Measurements from ENCODE around the gene COQ9. TPM values are rescaled to one million over a fixed set of nuclear protein-coding genes. Genes with fewer than 3 reads are reported as not detected.
A peak's percentile ranks its signal among the peaks of the same experiment; 100 is the strongest.
"Not testable (repeated sequence)": the region's sequence is repeated elsewhere in the genome, so short reads cannot be mapped to it uniquely, and the experiment has no call there.

COQ9 gene
- total RNA-seq, 1 experiment from 2014 or later, result 62.7 TPM

DNA sequence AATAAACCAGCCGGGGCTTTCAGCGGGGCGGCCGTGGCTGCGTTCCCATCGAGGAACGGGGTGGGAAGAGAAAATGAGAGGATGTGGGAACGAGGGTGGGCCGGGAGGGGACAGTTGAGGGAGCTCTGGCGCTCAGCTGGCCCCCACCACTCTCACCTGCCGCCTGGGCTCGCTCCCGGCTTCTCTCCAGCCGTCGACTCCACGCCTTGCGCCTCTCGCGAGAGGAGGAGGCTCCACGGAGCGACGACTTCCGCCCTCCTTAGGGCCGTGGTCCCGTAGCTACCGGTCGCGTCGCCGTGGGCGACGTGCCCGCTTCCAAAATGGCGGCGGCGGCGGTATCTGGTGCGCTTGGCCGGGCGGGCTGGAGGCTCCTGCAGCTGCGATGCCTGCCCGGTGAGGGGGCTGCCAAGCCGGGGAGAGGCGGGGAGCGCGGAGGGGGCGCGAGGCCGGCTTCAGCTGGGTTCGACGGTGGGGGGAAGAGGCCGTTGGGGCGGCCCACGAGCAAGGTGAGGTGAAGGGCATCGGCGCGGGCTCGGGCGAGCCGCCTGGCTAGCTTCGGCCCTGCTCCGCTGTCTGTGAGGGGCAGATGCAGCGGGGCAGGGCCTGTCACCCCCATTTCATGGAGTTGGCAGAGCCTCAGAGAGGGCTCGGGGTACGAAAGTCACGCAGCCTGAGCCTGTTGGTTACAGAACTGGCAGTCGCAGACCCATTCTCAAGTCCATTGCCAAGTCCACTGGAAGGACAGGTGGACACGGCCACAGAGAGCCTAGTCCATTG, at the start of gene COQ9, which contains the start of gene CIAPIN1 (continued):
- TF ChIP-seq, protein P1, sequence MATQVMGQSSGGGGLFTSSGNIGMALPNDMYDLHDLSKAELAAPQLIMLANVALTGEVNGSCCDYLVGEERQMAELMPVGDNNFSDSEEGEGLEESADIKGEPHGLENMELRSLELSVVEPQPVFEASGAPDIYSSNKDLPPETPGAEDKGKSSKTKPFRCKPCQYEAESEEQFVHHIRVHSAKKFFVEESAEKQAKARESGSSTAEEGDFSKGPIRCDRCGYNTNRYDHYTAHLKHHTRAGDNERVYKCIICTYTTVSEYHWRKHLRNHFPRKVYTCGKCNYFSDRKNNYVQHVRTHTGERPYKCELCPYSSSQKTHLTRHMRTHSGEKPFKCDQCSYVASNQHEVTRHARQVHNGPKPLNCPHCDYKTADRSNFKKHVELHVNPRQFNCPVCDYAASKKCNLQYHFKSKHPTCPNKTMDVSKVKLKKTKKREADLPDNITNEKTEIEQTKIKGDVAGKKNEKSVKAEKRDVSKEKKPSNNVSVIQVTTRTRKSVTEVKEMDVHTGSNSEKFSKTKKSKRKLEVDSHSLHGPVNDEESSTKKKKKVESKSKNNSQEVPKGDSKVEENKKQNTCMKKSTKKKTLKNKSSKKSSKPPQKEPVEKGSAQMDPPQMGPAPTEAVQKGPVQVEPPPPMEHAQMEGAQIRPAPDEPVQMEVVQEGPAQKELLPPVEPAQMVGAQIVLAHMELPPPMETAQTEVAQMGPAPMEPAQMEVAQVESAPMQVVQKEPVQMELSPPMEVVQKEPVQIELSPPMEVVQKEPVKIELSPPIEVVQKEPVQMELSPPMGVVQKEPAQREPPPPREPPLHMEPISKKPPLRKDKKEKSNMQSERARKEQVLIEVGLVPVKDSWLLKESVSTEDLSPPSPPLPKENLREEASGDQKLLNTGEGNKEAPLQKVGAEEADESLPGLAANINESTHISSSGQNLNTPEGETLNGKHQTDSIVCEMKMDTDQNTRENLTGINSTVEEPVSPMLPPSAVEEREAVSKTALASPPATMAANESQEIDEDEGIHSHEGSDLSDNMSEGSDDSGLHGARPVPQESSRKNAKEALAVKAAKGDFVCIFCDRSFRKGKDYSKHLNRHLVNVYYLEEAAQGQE (IDR thresholded peaks at IDR 0.05; ENCODE audit: low read depth), result no peak
- TF ChIP-seq POLR2AphosphoS5 (IDR thresholded peaks at IDR 0.05; ENCODE audit: low read depth, low read length), result peak; percentile 95

DNA sequence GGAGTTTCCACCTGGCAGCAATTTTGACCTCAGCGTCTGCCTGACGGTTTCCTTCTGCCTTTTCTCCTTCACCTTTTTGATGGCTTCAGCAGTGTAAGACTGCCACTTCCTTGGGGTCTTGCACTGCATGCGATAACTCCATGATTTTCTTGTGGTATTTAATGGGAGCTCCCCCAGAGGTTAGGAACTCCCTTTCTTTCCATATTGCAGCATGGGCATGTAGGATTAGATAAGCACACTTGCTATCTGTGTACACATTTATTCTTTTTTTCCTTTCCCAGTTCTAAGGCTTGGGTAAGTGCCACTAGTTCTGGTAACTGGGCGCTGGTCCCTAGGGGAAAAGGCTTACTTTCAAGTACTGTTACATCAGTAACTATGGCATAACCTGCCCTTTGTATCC, 49.8 kb upstream of the COQ9 start:
- H3K4me3 ChIP-seq (replicated peaks in 1 of 2; ENCODE audit: low read depth in 1 of 2, low read length in 2 of 2); H2AFZ ChIP-seq (ENCODE audit: low read depth, low read length, poor library complexity, severe bottlenecking); H3K27ac ChIP-seq (ENCODE audit: low read depth, low read length); H3K9me3 ChIP-seq (ENCODE audit: control insufficient read depth in 1 of 2, insufficient read depth in 1 of 2, low read depth in 1 of 2, low read length in 2 of 2); DNase-seq (ENCODE audit: low read depth, low spot score); H3K4me2 ChIP-seq (ENCODE audit: low read length); intact Hi-C loops (cut with micrococcal nuclease); H3K27me3 ChIP-seq (ENCODE audit: insufficient read depth, low read length); H4K20me1 ChIP-seq (ENCODE audit: insufficient read depth); POLR2A ChIA-PET; RAD21 ChIA-PET (ENCODE audit: low non-redundant PET in 1 of 2, low total read pairs in 2 of 2, uncharacterized antibody in 2 of 2, unreplicated experiment in 2 of 2); CTCF ChIA-PET; BruUV-seq (replicated peaks); H3K9me2 ChIP-seq (ENCODE audit: insufficient read depth); ATAC-seq; H3K4me1 ChIP-seq (ENCODE audit: control insufficient read depth in 1 of 2, insufficient read depth in 2 of 2, low read length in 2 of 2); H3K36me3 ChIP-seq (ENCODE audit: control insufficient read depth in 1 of 2, insufficient read depth in 2 of 2, low read length in 2 of 2); H3K9ac ChIP-seq (ENCODE audit: low read length); H3K79me2 ChIP-seq (ENCODE audit: insufficient read depth, low read length): not testable (repeated sequence)
